ENCODE results near the gene NCS1. TPM values are rescaled to one million over a fixed set of nuclear protein-coding genes. Genes with fewer than 3 reads are reported as not detected.
A peak's percentile ranks its signal among the peaks of the same experiment; 100 is the strongest.

NCS1 gene
- total and polyA plus RNA-seq, 9 of the 15 experiments (the other 6 are each of a cell fraction or from before 2014, with no cell fraction given) = 0.28 to 27.0 (median 9.6) TPM

DNA sequence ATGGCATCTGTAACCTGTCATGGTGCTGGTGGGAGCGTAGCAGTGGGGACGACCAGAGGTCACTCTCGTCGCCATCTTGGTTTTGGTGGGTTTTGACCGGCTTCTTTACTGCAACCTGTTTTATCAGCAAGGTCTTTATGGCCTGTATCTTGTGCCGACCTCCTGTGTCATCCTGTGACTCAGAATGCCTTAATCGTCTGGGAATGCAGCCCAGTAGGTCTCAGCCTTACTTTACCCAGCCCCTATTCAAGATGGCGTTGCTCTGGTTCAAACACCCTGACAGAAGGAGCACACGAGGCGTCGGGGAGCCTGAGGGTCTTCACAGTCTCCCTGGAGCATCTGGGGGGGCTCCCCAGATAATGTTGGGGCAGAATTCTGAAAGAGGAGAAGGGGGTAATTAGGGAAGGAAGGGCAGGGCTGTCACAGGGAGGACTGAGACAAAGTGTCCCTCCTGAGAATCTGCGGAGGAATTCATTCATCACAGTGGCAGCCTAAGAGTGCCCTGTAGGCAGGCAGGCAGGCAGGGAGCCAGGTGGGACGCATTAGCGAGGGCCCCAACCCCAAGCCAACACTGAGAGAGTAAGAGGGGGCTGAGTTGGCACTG lies 21.3 kb upstream of the NCS1 start (continued):
- TF ChIP-seq, protein P1, sequence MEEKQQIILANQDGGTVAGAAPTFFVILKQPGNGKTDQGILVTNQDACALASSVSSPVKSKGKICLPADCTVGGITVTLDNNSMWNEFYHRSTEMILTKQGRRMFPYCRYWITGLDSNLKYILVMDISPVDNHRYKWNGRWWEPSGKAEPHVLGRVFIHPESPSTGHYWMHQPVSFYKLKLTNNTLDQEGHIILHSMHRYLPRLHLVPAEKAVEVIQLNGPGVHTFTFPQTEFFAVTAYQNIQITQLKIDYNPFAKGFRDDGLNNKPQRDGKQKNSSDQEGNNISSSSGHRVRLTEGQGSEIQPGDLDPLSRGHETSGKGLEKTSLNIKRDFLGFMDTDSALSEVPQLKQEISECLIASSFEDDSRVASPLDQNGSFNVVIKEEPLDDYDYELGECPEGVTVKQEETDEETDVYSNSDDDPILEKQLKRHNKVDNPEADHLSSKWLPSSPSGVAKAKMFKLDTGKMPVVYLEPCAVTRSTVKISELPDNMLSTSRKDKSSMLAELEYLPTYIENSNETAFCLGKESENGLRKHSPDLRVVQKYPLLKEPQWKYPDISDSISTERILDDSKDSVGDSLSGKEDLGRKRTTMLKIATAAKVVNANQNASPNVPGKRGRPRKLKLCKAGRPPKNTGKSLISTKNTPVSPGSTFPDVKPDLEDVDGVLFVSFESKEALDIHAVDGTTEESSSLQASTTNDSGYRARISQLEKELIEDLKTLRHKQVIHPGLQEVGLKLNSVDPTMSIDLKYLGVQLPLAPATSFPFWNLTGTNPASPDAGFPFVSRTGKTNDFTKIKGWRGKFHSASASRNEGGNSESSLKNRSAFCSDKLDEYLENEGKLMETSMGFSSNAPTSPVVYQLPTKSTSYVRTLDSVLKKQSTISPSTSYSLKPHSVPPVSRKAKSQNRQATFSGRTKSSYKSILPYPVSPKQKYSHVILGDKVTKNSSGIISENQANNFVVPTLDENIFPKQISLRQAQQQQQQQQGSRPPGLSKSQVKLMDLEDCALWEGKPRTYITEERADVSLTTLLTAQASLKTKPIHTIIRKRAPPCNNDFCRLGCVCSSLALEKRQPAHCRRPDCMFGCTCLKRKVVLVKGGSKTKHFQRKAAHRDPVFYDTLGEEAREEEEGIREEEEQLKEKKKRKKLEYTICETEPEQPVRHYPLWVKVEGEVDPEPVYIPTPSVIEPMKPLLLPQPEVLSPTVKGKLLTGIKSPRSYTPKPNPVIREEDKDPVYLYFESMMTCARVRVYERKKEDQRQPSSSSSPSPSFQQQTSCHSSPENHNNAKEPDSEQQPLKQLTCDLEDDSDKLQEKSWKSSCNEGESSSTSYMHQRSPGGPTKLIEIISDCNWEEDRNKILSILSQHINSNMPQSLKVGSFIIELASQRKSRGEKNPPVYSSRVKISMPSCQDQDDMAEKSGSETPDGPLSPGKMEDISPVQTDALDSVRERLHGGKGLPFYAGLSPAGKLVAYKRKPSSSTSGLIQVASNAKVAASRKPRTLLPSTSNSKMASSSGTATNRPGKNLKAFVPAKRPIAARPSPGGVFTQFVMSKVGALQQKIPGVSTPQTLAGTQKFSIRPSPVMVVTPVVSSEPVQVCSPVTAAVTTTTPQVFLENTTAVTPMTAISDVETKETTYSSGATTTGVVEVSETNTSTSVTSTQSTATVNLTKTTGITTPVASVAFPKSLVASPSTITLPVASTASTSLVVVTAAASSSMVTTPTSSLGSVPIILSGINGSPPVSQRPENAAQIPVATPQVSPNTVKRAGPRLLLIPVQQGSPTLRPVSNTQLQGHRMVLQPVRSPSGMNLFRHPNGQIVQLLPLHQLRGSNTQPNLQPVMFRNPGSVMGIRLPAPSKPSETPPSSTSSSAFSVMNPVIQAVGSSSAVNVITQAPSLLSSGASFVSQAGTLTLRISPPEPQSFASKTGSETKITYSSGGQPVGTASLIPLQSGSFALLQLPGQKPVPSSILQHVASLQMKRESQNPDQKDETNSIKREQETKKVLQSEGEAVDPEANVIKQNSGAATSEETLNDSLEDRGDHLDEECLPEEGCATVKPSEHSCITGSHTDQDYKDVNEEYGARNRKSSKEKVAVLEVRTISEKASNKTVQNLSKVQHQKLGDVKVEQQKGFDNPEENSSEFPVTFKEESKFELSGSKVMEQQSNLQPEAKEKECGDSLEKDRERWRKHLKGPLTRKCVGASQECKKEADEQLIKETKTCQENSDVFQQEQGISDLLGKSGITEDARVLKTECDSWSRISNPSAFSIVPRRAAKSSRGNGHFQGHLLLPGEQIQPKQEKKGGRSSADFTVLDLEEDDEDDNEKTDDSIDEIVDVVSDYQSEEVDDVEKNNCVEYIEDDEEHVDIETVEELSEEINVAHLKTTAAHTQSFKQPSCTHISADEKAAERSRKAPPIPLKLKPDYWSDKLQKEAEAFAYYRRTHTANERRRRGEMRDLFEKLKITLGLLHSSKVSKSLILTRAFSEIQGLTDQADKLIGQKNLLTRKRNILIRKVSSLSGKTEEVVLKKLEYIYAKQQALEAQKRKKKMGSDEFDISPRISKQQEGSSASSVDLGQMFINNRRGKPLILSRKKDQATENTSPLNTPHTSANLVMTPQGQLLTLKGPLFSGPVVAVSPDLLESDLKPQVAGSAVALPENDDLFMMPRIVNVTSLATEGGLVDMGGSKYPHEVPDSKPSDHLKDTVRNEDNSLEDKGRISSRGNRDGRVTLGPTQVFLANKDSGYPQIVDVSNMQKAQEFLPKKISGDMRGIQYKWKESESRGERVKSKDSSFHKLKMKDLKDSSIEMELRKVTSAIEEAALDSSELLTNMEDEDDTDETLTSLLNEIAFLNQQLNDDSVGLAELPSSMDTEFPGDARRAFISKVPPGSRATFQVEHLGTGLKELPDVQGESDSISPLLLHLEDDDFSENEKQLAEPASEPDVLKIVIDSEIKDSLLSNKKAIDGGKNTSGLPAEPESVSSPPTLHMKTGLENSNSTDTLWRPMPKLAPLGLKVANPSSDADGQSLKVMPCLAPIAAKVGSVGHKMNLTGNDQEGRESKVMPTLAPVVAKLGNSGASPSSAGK (IDR thresholded peaks at IDR 0.05) = no peak
- TF ChIP-seq, protein P2, sequence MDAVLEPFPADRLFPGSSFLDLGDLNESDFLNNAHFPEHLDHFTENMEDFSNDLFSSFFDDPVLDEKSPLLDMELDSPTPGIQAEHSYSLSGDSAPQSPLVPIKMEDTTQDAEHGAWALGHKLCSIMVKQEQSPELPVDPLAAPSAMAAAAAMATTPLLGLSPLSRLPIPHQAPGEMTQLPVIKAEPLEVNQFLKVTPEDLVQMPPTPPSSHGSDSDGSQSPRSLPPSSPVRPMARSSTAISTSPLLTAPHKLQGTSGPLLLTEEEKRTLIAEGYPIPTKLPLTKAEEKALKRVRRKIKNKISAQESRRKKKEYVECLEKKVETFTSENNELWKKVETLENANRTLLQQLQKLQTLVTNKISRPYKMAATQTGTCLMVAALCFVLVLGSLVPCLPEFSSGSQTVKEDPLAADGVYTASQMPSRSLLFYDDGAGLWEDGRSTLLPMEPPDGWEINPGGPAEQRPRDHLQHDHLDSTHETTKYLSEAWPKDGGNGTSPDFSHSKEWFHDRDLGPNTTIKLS (IDR thresholded peaks at IDR 0.05; ENCODE audit: borderline replicate concordance, low read depth) = no peak
- TF ChIP-seq DMBX1 (CRISPR knock-in tag; IDR thresholded peaks at IDR 0.05; ENCODE audit: borderline replicate concordance) (peak; percentile 100), PTTG1 (tag; IDR thresholded peaks at IDR 0.05; ENCODE audit: low read depth) (peak; percentile 93), RFX7 (CRISPR knock-in tag; IDR thresholded peaks at IDR 0.05) (peak; percentile 75; the same call in 1 of the 2 replicates), MAZ (CRISPR knock-in tag; conservative IDR thresholded peaks at IDR 0.05 in 1 of 2, IDR thresholded peaks at IDR 0.05 in 1 of 2) (peak in 1 of 2 experiments; percentile 84; a peak in 2 of 4 replicates), ZFP1 (CRISPR knock-in tag; IDR thresholded peaks at IDR 0.05) (peak; percentile 73; the same call in 1 of the 2 replicates)
- TF ChIP-seq, protein P3, sequence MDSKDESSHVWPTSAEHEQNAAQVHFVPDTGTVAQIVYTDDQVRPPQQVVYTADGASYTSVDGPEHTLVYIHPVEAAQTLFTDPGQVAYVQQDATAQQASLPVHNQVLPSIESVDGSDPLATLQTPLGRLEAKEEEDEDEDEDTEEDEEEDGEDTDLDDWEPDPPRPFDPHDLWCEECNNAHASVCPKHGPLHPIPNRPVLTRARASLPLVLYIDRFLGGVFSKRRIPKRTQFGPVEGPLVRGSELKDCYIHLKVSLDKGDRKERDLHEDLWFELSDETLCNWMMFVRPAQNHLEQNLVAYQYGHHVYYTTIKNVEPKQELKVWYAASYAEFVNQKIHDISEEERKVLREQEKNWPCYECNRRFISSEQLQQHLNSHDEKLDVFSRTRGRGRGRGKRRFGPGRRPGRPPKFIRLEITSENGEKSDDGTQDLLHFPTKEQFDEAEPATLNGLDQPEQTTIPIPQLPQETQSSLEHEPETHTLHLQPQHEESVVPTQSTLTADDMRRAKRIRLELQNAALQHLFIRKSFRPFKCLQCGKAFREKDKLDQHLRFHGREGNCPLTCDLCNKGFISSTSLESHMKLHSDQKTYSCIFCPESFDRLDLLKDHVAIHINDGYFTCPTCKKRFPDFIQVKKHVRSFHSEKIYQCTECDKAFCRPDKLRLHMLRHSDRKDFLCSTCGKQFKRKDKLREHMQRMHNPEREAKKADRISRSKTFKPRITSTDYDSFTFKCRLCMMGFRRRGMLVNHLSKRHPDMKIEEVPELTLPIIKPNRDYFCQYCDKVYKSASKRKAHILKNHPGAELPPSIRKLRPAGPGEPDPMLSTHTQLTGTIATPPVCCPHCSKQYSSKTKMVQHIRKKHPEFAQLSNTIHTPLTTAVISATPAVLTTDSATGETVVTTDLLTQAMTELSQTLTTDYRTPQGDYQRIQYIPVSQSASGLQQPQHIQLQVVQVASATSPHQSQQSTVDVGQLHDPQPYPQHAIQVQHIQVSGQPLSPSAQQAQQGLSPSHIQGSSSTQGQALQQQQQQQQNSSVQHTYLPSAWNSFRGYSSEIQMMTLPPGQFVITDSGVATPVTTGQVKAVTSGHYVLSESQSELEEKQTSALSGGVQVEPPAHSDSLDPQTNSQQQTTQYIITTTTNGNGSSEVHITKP (IDR thresholded peaks at IDR 0.05; ENCODE audit: partially characterized antibody) = no peak
- TF ChIP-seq, protein P4, sequence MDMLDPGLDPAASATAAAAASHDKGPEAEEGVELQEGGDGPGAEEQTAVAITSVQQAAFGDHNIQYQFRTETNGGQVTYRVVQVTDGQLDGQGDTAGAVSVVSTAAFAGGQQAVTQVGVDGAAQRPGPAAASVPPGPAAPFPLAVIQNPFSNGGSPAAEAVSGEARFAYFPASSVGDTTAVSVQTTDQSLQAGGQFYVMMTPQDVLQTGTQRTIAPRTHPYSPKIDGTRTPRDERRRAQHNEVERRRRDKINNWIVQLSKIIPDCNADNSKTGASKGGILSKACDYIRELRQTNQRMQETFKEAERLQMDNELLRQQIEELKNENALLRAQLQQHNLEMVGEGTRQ (CRISPR knock-in tag; IDR thresholded peaks at IDR 0.05) = no peak

Measured in K562 (cell line).